ENCODE results near the gene TRAF5.

DNA sequence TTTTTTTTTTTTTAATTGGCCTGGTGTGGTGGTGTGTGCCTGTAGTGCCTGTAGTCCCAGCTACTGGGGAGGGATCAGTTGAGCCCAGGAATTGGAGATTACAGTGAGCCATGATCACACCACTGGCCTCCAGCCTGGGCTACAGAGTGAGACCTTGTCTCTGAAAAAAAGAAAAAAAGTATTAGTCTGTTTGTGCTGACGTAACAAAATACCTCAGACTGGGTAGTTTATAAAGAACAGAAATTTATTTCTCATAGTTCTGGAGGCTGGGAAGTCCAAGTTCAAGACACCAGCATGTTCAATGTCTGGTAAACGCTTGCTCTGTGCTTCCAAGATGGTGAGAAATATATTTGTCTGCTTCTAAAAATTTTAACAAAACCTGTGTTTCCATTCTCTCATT is 25.8 kb downstream of the TRAF5 start:
- TF ChIP-seq, protein P1, sequence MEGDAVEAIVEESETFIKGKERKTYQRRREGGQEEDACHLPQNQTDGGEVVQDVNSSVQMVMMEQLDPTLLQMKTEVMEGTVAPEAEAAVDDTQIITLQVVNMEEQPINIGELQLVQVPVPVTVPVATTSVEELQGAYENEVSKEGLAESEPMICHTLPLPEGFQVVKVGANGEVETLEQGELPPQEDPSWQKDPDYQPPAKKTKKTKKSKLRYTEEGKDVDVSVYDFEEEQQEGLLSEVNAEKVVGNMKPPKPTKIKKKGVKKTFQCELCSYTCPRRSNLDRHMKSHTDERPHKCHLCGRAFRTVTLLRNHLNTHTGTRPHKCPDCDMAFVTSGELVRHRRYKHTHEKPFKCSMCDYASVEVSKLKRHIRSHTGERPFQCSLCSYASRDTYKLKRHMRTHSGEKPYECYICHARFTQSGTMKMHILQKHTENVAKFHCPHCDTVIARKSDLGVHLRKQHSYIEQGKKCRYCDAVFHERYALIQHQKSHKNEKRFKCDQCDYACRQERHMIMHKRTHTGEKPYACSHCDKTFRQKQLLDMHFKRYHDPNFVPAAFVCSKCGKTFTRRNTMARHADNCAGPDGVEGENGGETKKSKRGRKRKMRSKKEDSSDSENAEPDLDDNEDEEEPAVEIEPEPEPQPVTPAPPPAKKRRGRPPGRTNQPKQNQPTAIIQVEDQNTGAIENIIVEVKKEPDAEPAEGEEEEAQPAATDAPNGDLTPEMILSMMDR (IDR thresholded peaks at IDR 0.05; ENCODE audit: low read length): no peak
- TF ChIP-seq EZH2 (optimal IDR thresholded peaks at IDR 0.05; ENCODE audit: low read depth, low read length) (no peak), EZH2phosphoT487 (IDR thresholded peaks at IDR 0.05; ENCODE audit: low read length) (no peak)
